Kidney (tissue), 14 donors: ENCODE measurements around the gene UBAC2. TPM values are rescaled to one million over a fixed set of nuclear protein-coding genes. Genes with fewer than 3 reads are reported as not detected.
"Not testable (repeated sequence)": the region's sequence is repeated elsewhere in the genome, so short reads cannot be mapped to it uniquely, and the experiment has no call there.

Experiments
- DNase-seq, 5 donors: peaks; one replicate each; pipeline ENCODE4 v3.0.0-alpha.2; 2013 to 2020
- FAIRE-seq: peaks from 2 replicates; lab custom pipeline; 2012; peaks lifted over from hg19 to GRCh38; lab: Jason Lieb, UNC
- H3K27ac ChIP-seq, 2 donors: one replicate each; pipeline ENCODE4 v1.7.0; 2013; ENCODE audit warnings: low read depth in 2 of 2, low read length in 2 of 2, inconsistent platforms in 1 of 2
- H3K27me3 ChIP-seq: one replicate; pipeline ENCODE4 v1.7.1; 2013; ENCODE audit warnings: low read length, inconsistent platforms; ENCODE audit not compliant: control insufficient read depth, insufficient read depth
- H3K36me3 ChIP-seq, 3 donors: one replicate each; pipeline versions ENCODE4 v1.7.0 to v1.7.1; 2013; ENCODE audit warnings: low read length in 3 of 3, control low read depth in 1 of 3, inconsistent platforms in 1 of 3; ENCODE audit not compliant: insufficient read depth in 3 of 3, control insufficient read depth in 2 of 3
- H3K4me1 ChIP-seq, 3 donors: one replicate each; pipeline versions ENCODE4 v1.7.0 to v1.7.1; 2013; ENCODE audit warnings: low read length in 3 of 3, inconsistent platforms in 1 of 3, low read depth in 1 of 3; ENCODE audit not compliant: control insufficient read depth in 2 of 3, insufficient read depth in 2 of 3
- H3K4me3 ChIP-seq, 3 donors: one replicate each; pipeline versions ENCODE4 v1.7.0 to v1.8.1; 2013; ENCODE audit warnings: low read length in 3 of 3, control low read depth in 1 of 3, inconsistent platforms in 1 of 3
- H3K9ac ChIP-seq, 3 donors: one replicate each; pipeline versions ENCODE4 v1.7.0 to v1.7.1; 2013; ENCODE audit warnings: low read length in 3 of 3, control low read depth in 1 of 3, inconsistent platforms in 1 of 3
- H3K9me3 ChIP-seq, 3 donors: one replicate each; pipeline versions ENCODE4 v1.7.0 to v1.7.1; 2013; ENCODE audit warnings: low read length in 3 of 3, control low read depth in 1 of 3, inconsistent platforms in 1 of 3; ENCODE audit not compliant: control insufficient read depth in 2 of 3, insufficient read depth in 1 of 3
- intact Hi-C: fragments of 100-400 bp; cut with DNase I; formaldehyde crosslinking; loops from one replicate; pipeline ENCODE4 v1.11.1; 2022
- polyA plus RNA-seq: library from polyadenylated mRNA; stranded (reverse); fragments of 350-450 nt; fragmentation: Illumina TruSeq; extraction: RNeasy Lipid Tissue Mini Kit (QIAGEN cat#74804); gene quantifications from one replicate; pipeline ENCODE4 v1.2.3, GENCODE V29; 2014; ENCODE audit warnings: low read depth, low replicate concordance; ENCODE audit not compliant: insufficient read depth
- total RNA-seq: library from RNA; stranded (reverse); fragmentation: NEBNext Ultra II Directional; extraction: Animal tissue kit (Norgen Biotek cat#: 25700); gene quantifications from one replicate; pipeline ENCODE4 v1.2.1, GENCODE V29; 2021
- TF ChIP-seq, protein P1 (sequence below): IDR thresholded peaks from 3 replicates; pipeline ENCODE4 v1.5.1; 2012; ENCODE audit warnings: mild to moderate bottlenecking, moderate library complexity, borderline replicate concordance; ENCODE audit not compliant: insufficient read depth; ENCODE audit errors: extremely low read depth
- donor health status: control.
- donor health status: control.
- donor health status: control.
- donor health status: control.
- donor health status: control.
- donor health status: DM: yes; HTN: yes; CAD: no.
- donor health status: Normal renal cell carcinoma (clear cell type).

Gene UBAC2
- total and polyA plus RNA-seq, 2 donors from 2014 or later: 61.8 to 77.5 TPM

DNA sequence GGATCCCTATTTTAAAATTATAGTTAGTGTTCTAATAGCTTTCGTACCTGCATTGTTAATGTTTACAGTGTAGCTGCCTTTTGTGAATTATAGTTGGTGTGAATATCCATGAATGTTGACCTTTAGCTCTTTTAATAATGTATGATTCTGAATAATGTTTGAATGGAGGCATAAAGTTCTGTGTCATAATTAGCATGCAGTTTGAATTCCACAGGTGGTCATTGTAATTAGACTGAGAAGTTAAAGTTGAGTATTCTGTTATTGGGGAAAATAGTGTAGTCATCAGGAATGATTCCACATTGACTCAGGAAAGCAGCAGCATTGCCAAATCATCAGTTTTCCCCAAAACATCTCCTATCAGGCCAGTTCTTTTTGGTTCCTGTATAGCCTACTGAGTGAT is 45.4 kb downstream of the UBAC2 start:
- Histone ChIP-seq H3K4me3 (no peak overlapping the region), H3K4me1 (no peaks in the 10 kb centered on the region), H3K36me3 (no peaks in the 10 kb centered on the region), H3K27ac (no peak overlapping the region), H3K27me3 (no peaks in the 10 kb centered on the region), H3K9ac (no peak overlapping the region), H3K9me3 (no peaks in the 10 kb centered on the region)
- intact Hi-C loops: no loop called here
- no peak for DNase-seq
- no peak for FAIRE-seq
- TF ChIP-seq, protein P1, sequence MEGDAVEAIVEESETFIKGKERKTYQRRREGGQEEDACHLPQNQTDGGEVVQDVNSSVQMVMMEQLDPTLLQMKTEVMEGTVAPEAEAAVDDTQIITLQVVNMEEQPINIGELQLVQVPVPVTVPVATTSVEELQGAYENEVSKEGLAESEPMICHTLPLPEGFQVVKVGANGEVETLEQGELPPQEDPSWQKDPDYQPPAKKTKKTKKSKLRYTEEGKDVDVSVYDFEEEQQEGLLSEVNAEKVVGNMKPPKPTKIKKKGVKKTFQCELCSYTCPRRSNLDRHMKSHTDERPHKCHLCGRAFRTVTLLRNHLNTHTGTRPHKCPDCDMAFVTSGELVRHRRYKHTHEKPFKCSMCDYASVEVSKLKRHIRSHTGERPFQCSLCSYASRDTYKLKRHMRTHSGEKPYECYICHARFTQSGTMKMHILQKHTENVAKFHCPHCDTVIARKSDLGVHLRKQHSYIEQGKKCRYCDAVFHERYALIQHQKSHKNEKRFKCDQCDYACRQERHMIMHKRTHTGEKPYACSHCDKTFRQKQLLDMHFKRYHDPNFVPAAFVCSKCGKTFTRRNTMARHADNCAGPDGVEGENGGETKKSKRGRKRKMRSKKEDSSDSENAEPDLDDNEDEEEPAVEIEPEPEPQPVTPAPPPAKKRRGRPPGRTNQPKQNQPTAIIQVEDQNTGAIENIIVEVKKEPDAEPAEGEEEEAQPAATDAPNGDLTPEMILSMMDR: no peak

DNA sequence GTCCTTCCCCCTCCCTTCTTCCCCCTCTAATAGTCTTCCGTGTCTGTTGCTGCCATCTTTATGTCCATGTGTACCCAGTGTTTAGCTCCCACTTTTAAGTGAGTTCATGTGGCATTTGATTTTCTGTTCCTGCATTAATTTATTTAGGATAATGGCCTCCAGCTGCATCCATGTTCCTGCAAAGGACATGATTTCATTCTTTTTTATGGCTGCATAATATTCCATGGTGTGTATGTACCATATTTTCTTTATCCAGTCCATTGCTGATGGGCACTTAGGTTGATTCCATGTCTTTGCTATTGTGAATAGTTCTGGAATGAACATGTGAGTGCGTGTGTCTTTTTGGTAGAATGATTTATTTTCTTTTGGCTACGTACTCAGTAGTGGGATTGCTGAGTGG is 48.5 kb downstream of the UBAC2 start:
- FAIRE-seq, H3K27me3 ChIP-seq: not testable (repeated sequence)

DNA sequence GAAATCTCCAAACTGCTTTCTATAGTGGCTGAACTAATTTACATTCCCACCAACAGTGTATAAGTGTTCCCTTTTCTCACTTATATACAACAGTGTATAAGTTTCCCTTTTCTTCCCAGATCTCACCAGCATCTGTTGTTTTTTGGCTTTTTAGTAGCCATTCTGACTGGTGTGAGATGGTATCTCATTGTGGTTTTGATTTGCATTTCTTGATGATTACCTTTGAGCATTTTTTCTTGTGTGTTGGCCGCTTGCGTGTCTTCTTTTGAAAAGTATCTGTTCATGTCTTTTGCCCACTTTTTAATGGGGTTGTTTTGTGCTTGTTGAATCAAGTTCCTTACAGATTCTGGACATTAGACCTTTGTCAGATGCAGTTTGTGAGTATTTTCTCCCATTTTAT is 49.0 kb downstream of the UBAC2 start:
- intact Hi-C loops, H3K27ac ChIP-seq, H3K9me3 ChIP-seq, H3K36me3 ChIP-seq, H3K4me3 ChIP-seq, H3K4me1 ChIP-seq, FAIRE-seq, H3K27me3 ChIP-seq, DNase-seq, H3K9ac ChIP-seq: not testable (repeated sequence)

More for the DNA sequence above, 48.5 kb downstream of the UBAC2 start:
- H3K9ac ChIP-seq, H3K27ac ChIP-seq, H3K4me1 ChIP-seq, intact Hi-C loops, H3K36me3 ChIP-seq, H3K4me3 ChIP-seq, DNase-seq, H3K9me3 ChIP-seq: not testable (repeated sequence)

DNA sequence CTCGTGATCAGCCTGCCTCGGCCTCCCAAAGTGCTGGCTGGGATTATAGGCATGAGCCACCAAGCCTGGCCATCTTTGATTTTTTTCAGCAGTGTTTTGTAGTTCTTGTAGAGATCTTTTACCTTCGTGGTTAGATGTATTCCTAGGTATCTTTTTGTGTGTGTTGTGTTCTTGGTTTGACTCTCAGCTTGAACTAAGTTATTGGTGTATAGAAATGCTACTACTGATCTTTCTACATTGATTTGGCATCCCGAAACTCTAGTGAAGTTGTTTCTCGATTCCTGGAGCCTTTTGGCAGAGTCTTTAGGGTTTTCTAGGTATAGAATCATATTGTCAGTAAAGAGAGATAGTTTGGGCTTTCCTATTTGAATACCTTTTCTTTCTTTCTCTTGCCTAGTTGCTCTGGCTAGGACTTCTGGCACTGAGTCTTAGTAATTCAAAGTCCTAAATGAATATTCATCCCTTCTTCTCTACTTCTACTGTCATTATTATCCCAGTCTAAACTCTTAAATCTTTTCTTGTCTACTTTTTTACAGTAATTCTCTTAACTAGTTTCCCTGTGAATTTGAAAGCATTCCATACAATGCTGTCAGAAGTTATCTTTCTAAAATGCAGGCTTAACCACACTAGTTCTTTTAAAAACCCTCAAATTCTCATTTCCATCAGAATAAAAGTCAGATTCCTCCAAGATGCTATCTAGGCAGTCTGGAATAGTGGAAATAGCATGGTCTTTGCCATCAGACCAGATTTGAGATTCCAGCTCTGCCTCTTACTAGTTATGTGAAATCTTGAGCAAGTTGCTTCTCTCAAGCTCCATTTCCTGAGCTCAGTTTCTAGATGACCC is 50.5 kb downstream of the UBAC2 start:
- Histone ChIP-seq H3K27me3 (no peaks in the 10 kb centered on the region), H3K4me3 (no peak overlapping the region), H3K4me1 (no peaks in the 10 kb centered on the region), H3K9ac (no peak overlapping the region), H3K9me3 (no peaks in the 10 kb centered on the region), H3K27ac (no peak overlapping the region), H3K36me3 (peaks cover 0 to 10% (median 0%) of the 10 kb centered on the region in 3 donors)
- TF ChIP-seq, protein P1: no peak
- no peak for DNase-seq
- FAIRE-seq: no peak
- intact Hi-C loops: no loop called here
